GM21737 (cell line): Measurements from ENCODE around the gene GRIA1.

Experiments
- ATAC-seq: cut with Tn5 transposase; IDR thresholded peaks from one replicate; pipeline ENCODE4 v1.9.1; 2021; ENCODE audit warnings: mild to moderate bottlenecking, moderate library complexity; ENCODE audit not compliant: unreplicated experiment

GRIA1 gene

DNA sequence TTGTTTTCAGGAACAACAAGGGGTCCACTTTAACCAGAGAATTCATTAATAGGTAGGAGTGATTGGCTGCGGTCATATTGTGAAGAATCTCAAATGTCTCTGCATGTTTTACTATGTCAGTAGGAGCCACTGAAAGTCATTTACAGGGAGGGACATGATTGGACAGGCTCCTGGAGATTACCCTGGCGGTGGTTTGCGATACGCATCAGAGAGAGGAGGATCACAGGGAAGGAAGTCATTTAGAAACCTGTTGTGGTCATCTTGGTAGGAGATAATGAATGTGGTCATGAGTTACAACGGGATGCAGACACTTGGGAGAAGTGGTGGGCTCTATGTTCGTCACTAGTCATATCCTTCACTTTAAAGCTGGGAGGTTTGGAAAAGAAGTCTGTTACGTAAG lies 285.5 kb downstream of the GRIA1 start:
- ATAC-seq, result no peak

GRCh38 chr5:153777681-153778581 lies 287.5 kb downstream of the GRIA1 start:
- no peak for ATAC-seq

GRCh38 chr5:153779836-153780235 lies 289.4 kb downstream of the GRIA1 start:
- ATAC-seq, result no peak

GRCh38 chr5:153780876-153781705 lies 290.6 kb downstream of the GRIA1 start:
- no peak for ATAC-seq

DNA sequence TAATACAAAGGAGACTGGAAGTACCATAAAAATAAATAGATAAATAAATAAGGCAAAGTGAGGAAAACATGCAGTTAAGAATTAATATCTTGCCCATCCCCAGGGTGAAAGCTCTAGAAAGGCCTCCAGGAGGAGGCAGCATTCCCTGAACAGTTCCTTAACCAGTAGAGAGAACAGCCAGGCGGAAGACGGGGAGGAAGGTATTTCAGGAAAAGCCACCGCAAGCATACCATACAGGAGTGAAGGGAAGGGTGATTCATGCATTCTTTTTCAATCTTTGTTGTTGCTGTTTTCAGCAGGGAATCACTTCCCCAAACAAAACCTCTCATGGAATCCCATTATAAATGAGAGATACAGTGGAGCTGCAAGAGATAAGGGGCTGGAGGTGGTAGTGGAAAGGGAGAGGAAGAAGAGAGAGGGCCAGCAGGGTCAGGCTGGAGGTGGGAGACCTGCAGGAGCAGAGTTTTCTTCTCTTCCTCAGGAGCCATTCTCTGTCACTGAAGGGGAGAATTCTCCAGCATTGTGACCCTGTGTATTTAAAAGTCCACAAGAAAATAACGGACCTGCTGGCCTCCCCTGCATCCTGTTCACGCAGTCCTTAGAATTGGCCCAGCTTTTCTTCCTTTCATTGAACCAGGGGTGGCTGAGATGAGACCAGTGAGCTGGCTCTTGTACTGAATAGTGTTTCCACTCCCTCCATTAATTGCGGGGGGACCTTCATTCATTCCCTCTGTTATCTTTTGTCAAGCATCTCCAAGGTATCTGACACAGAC lies 292.3 kb downstream of the GRIA1 start:
- ATAC-seq, result no peak

GRCh38 chr5:153783362-153783658 lies 292.8 kb downstream of the GRIA1 start:
- ATAC-seq, result no peak

GRCh38 chr5:153784277-153784676 lies 293.8 kb downstream of the GRIA1 start:
- no peak for ATAC-seq

DNA sequence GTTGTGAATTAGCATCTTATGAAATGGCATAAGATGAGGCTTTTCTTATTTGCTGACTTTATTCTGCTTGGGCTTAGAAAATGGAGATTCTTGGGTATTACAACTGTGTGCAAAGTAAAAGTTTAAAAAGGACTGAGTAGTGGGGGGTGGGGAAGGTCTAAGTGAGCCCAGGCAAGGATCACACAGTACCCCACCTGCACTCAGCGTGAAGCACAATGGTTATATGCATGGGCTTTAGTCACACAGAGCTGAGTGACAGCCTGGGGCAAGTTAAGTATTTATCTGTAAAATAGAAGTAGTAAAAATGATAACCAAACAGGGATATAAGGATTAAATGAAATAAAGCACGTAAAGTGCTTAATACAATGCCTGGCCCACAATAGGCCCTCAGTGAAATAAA lies 300.9 kb downstream of the GRIA1 start:
- ATAC-seq, result no peak

GRCh38 chr5:153792305-153792704 lies 301.8 kb downstream of the GRIA1 start:
- no peak for ATAC-seq

- no peak for ATAC-seq
Measured at GRCh38 chr5:153793699-153794098, 303.2 kb downstream of the GRIA1 start.

- no peak for ATAC-seq
Measured at GRCh38 chr5:153794327-153794726, 303.9 kb downstream of the GRIA1 start.

DNA sequence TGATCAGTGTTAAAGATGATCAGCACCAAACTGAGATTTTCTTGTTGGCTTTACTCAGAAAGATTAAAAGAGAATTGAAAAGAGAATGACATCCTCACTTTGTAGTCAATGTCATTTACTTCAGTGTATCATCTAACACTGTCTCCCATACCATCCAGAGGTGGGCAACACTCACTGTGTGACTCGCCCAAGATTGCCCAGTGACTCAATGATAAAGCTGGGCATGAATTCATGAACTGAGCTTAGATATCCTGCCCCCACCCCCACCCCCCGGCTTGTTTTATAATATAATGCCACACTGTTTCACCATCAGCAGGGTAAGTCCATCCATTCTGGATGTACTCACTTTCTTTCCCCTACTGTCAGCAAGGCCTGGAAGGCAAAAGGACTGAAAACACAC lies 306.1 kb downstream of the GRIA1 start:
- no peak for ATAC-seq

- no peak for ATAC-seq
Measured at GRCh38 chr5:153797484-153797883, 307.0 kb downstream of the GRIA1 start.

GRCh38 chr5:153798830-153799229 lies 308.4 kb downstream of the GRIA1 start:
- no peak for ATAC-seq

- no peak for ATAC-seq
Measured at GRCh38 chr5:153799466-153799865, 309.0 kb downstream of the GRIA1 start.

GRCh38 chr5:153802050-153802821 lies 311.8 kb downstream of the GRIA1 start:
- ATAC-seq, result no peak

GRCh38 chr5:153807801-153808200 lies 317.3 kb downstream of the GRIA1 start:
- no peak for ATAC-seq

GRCh38 chr5:153809166-153809565 lies 318.7 kb downstream of the GRIA1 start:
- ATAC-seq, result no peak

DNA sequence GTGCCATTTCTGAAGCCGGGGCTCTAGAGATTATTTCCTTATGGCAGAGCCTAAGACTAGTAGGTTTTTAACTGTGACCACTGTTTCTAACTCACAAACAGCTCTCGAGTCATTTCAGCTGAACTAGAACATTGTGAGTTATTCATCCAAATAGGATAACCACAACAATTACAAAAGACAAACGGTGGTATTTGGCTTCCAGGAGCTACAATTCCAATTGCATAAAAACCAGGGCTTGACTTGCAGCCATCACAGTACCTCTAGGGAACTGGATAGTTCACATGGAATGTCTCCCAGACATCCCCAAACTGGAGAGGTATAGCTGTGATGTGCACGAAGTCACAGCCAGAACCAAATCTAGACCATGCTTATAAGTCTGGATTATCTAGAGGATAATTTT lies 323.4 kb downstream of the GRIA1 start:
- ATAC-seq, result no peak

- no peak for ATAC-seq
Measured at GRCh38 chr5:153816870-153817269, 326.4 kb downstream of the GRIA1 start.

- no peak for ATAC-seq
Measured at GRCh38 chr5:153818626-153819025, 328.2 kb downstream of the GRIA1 start.
